ENCODE results near the gene A1CF. TPM values are rescaled to one million over a fixed set of nuclear protein-coding genes. Genes with fewer than 3 reads are reported as not detected.

The A1CF gene
- total and polyA plus RNA-seq, 3 experiments from 2014 or later: not detected

GRCh38 chr10:50830066-50830465 lies 55.4 kb downstream of the A1CF start:
- Histone ChIP-seq H3K27me3 (ENCODE audit: insufficient read depth, low read length, poor library complexity, severe bottlenecking) (no peaks in the 10 kb centered on the region), H3K36me3 (ENCODE audit: insufficient read depth, low read length) (no peaks in the 10 kb centered on the region), H3K9me3 (ENCODE audit: low read length) (no peaks in the 10 kb centered on the region), H3K4me3 (ENCODE audit: low read length) (no peak overlapping the region), H3K4me1 (ENCODE audit: insufficient read depth, low read length) (no peaks in the 10 kb centered on the region), H3K27ac (ENCODE audit: low read depth, low read length) (no peak overlapping the region)
- H3K27ac Mint-ChIP-seq: no peak overlapping the region
- CTCF ChIA-PET: no interaction called here
- no peaks in the 10 kb centered on the region for H3K9me3 Mint-ChIP-seq
- H3K27me3 Mint-ChIP-seq: peaks cover 14 to 51% of the 10 kb centered on the region in 2 donors
- POLR2A ChIA-PET: no interaction called here
- DNase-seq: no peak
- no peaks in the 10 kb centered on the region for H3K4me1 Mint-ChIP-seq
- no peak overlapping the region for H3K4me3 Mint-ChIP-seq
- no peaks in the 10 kb centered on the region for H3K36me3 Mint-ChIP-seq

DNA sequence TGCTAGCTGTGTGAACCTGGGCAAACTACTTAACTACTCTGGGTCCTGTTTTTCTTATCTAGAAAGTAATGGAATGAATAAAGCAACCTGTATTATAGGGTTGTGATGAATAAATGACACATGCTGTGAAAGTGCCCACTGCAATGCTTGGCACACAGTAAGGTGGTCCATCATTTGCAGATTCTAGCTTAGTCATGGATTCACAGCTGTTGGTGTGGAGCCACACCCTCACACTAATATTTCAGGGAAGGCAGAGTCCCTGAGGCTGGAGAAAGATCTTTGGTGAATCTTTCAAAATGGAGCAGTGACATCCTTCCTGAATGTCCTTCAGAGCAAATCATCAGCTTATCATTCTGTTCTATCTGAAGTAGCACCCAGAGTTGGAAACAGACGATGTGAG lies 60.6 kb downstream of the A1CF start:
- POLR2A ChIA-PET: interaction anchor here (0.7 kb wide), 1 partner anchor 209 kb away, joined by 5 read pairs; no protein-coding TSS in a partner anchor
- no peaks in the 10 kb centered on the region for H3K9me3 ChIP-seq (ENCODE audit: low read length)
- no peak overlapping the region for H3K27ac ChIP-seq (ENCODE audit: low read depth, low read length)
- H3K27me3 ChIP-seq (ENCODE audit: insufficient read depth, low read length, poor library complexity, severe bottlenecking): no peaks in the 10 kb centered on the region
- no peak overlapping the region for H3K4me3 ChIP-seq (ENCODE audit: low read length)
- no peaks in the 10 kb centered on the region for H3K36me3 ChIP-seq (ENCODE audit: insufficient read depth, low read length)
- no peak overlapping the region for H3K4me3 Mint-ChIP-seq
- H3K4me1 Mint-ChIP-seq: no peaks in the 10 kb centered on the region
- no peaks in the 10 kb centered on the region for H3K4me1 ChIP-seq (ENCODE audit: insufficient read depth, low read length)
- H3K27me3 Mint-ChIP-seq: peaks cover 15 to 55% of the 10 kb centered on the region in 2 donors
- H3K36me3 Mint-ChIP-seq: peaks cover 0 to 3% (median 0%) of the 10 kb centered on the region in 3 donors
- CTCF ChIA-PET: no interaction called here
- no peak overlapping the region for H3K27ac Mint-ChIP-seq
- H3K9me3 Mint-ChIP-seq: no peaks in the 10 kb centered on the region
- no peak for DNase-seq

GRCh38 chr10:50823789-50824188 lies 61.6 kb downstream of the A1CF start:
- ChIA-PET CTCF (no interaction called here), POLR2A (no interaction called here)
- Mint-ChIP-seq H3K9me3 (no peaks in the 10 kb centered on the region), H3K27ac (no peak overlapping the region), H3K27me3 (peaks cover 15 to 58% of the 10 kb centered on the region in 2 donors), H3K4me3 (no peak overlapping the region), H3K36me3 (peaks cover 0 to 3% (median 0%) of the 10 kb centered on the region in 3 donors), H3K4me1 (no peaks in the 10 kb centered on the region)
- Histone ChIP-seq H3K4me1 (ENCODE audit: insufficient read depth, low read length) (no peaks in the 10 kb centered on the region), H3K4me3 (ENCODE audit: low read length) (no peak overlapping the region), H3K27me3 (ENCODE audit: insufficient read depth, low read length, poor library complexity, severe bottlenecking) (no peaks in the 10 kb centered on the region), H3K36me3 (ENCODE audit: insufficient read depth, low read length) (no peaks in the 10 kb centered on the region), H3K27ac (ENCODE audit: low read depth, low read length) (no peak overlapping the region), H3K9me3 (ENCODE audit: low read length) (no peaks in the 10 kb centered on the region)
- DNase-seq: no peak

- Mint-ChIP-seq H3K9me3 (no peaks in the 10 kb centered on the region), H3K4me1 (no peaks in the 10 kb centered on the region), H3K27me3 (peaks cover 2 to 22% of the 10 kb centered on the region in 2 donors), H3K4me3 (no peak overlapping the region), H3K27ac (no peak overlapping the region), H3K36me3 (no peaks in the 10 kb centered on the region)
- POLR2A ChIA-PET: no interaction called here
- CTCF ChIA-PET: no interaction called here
- Histone ChIP-seq H3K27ac (ENCODE audit: low read depth, low read length) (no peak overlapping the region), H3K4me3 (ENCODE audit: low read length) (no peak overlapping the region), H3K27me3 (ENCODE audit: insufficient read depth, low read length, poor library complexity, severe bottlenecking) (no peaks in the 10 kb centered on the region), H3K4me1 (ENCODE audit: insufficient read depth, low read length) (no peaks in the 10 kb centered on the region), H3K36me3 (ENCODE audit: insufficient read depth, low read length) (no peaks in the 10 kb centered on the region), H3K9me3 (ENCODE audit: low read length) (no peaks in the 10 kb centered on the region)
- no peak for DNase-seq
Measured at GRCh38 chr10:50809596-50809995, 75.8 kb downstream of the A1CF start.

- Histone ChIP-seq H3K27me3 (ENCODE audit: insufficient read depth, low read length, poor library complexity, severe bottlenecking) (no peaks in the 10 kb centered on the region), H3K4me1 (ENCODE audit: insufficient read depth, low read length) (no peaks in the 10 kb centered on the region), H3K4me3 (ENCODE audit: low read length) (no peak overlapping the region), H3K36me3 (ENCODE audit: insufficient read depth, low read length) (no peaks in the 10 kb centered on the region), H3K27ac (ENCODE audit: low read depth, low read length) (no peak overlapping the region), H3K9me3 (ENCODE audit: low read length) (no peaks in the 10 kb centered on the region)
- POLR2A ChIA-PET: no interaction called here
- Mint-ChIP-seq H3K4me1 (no peaks in the 10 kb centered on the region), H3K27me3 (peaks cover 2 to 12% of the 10 kb centered on the region in 2 donors), H3K36me3 (no peaks in the 10 kb centered on the region), H3K27ac (no peak overlapping the region), H3K4me3 (no peak overlapping the region), H3K9me3 (no peaks in the 10 kb centered on the region)
- DNase-seq: no peak
- CTCF ChIA-PET: no interaction called here
Measured at GRCh38 chr10:50807851-50808776, 77.3 kb downstream of the A1CF start.

GRCh38 chr10:50805981-50806622 lies 79.3 kb downstream of the A1CF start:
- H3K27ac ChIP-seq (ENCODE audit: low read depth, low read length): no peak overlapping the region
- no peak overlapping the region for H3K4me3 Mint-ChIP-seq
- H3K27me3 ChIP-seq (ENCODE audit: insufficient read depth, low read length, poor library complexity, severe bottlenecking): no peaks in the 10 kb centered on the region
- no peaks in the 10 kb centered on the region for H3K9me3 Mint-ChIP-seq
- no peaks in the 10 kb centered on the region for H3K4me1 Mint-ChIP-seq
- no peak overlapping the region for H3K4me3 ChIP-seq (ENCODE audit: low read length)
- ChIA-PET CTCF (interaction anchor here (1.2 kb wide), 1 partner anchor 66 kb away, joined by 3 read pairs; the partner anchor contains the start of gene ASAH2B), POLR2A (no interaction called here)
- peaks cover 2 to 3% of the 10 kb centered on the region in 2 donors for H3K27me3 Mint-ChIP-seq
- DNase-seq: no peak
- no peaks in the 10 kb centered on the region for H3K36me3 ChIP-seq (ENCODE audit: insufficient read depth, low read length)
- no peaks in the 10 kb centered on the region for H3K9me3 ChIP-seq (ENCODE audit: low read length)
- no peaks in the 10 kb centered on the region for H3K36me3 Mint-ChIP-seq
- no peak overlapping the region for H3K27ac Mint-ChIP-seq
- no peaks in the 10 kb centered on the region for H3K4me1 ChIP-seq (ENCODE audit: insufficient read depth, low read length)

GRCh38 chr10:50799595-50799994 lies 85.8 kb downstream of the A1CF start:
- Mint-ChIP-seq H3K36me3 (peaks cover 0 to 3% (median 0%) of the 10 kb centered on the region in 3 donors), H3K27ac (no peak overlapping the region), H3K9me3 (no peaks in the 10 kb centered on the region), H3K27me3 (peaks cover 7 to 31% of the 10 kb centered on the region in 2 donors), H3K4me1 (no peaks in the 10 kb centered on the region), H3K4me3 (no peak overlapping the region)
- Histone ChIP-seq H3K27me3 (ENCODE audit: insufficient read depth, low read length, poor library complexity, severe bottlenecking) (no peaks in the 10 kb centered on the region), H3K9me3 (ENCODE audit: low read length) (no peaks in the 10 kb centered on the region), H3K27ac (ENCODE audit: low read depth, low read length) (no peak overlapping the region), H3K4me1 (ENCODE audit: insufficient read depth, low read length) (no peaks in the 10 kb centered on the region), H3K36me3 (ENCODE audit: insufficient read depth, low read length) (no peaks in the 10 kb centered on the region), H3K4me3 (ENCODE audit: low read length) (no peak overlapping the region)
- CTCF ChIA-PET: no interaction called here
- POLR2A ChIA-PET: no interaction called here
- DNase-seq: no peak

- H3K27ac ChIP-seq (ENCODE audit: low read depth, low read length): no peak overlapping the region
- H3K27me3 Mint-ChIP-seq: peaks cover 7 to 39% of the 10 kb centered on the region in 2 donors
- H3K9me3 ChIP-seq (ENCODE audit: low read length): no peaks in the 10 kb centered on the region
- no peak for DNase-seq
- no peaks in the 10 kb centered on the region for H3K9me3 Mint-ChIP-seq
- no peak overlapping the region for H3K4me3 ChIP-seq (ENCODE audit: low read length)
- no peak overlapping the region for H3K4me3 Mint-ChIP-seq
- ChIA-PET POLR2A (no interaction called here), CTCF (no interaction called here)
- H3K4me1 ChIP-seq (ENCODE audit: insufficient read depth, low read length): no peaks in the 10 kb centered on the region
- no peaks in the 10 kb centered on the region for H3K27me3 ChIP-seq (ENCODE audit: insufficient read depth, low read length, poor library complexity, severe bottlenecking)
- H3K36me3 ChIP-seq (ENCODE audit: insufficient read depth, low read length): no peaks in the 10 kb centered on the region
- no peaks in the 10 kb centered on the region for H3K4me1 Mint-ChIP-seq
- H3K27ac Mint-ChIP-seq: no peak overlapping the region
- peaks cover 0 to 3% (median 0%) of the 10 kb centered on the region in 3 donors for H3K36me3 Mint-ChIP-seq
Measured at GRCh38 chr10:50798297-50798696, 87.1 kb downstream of the A1CF start.

All from CD8-positive, alpha-beta memory T cell (primary cell).